ENCODE results near the gene CHD6.

DNA sequence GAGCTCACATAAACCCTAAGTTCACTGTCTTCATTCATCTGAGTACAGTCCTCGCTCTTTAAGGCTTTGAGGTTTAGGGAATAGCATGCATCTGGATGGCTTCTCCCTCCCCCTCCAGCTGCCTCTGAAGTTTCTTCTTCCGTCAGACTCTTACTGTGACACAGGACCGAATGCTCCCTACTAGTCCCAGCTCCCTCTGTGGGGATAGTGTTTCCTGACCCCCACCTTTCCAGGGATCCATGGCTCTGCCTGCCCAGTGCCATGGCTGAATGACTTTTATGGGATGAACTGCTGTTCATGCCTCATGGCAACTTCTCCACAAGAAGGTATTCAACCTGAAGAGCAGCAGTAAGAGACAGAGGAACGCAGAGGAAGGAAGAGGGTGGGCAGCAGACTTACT is 171.7 kb downstream of the CHD6 start:
- TF ChIP-seq POLR2AphosphoS5 (IDR thresholded peaks at IDR 0.05; ENCODE audit: low read depth) (no peak), JUNB (IDR thresholded peaks at IDR 0.05; ENCODE audit: unreplicated experiment) (no peak), REST (IDR thresholded peaks at IDR 0.05; ENCODE audit: unreplicated experiment) (no peak), EZH2 (IDR thresholded peaks at IDR 0.05; ENCODE audit: low read depth, unreplicated experiment) (no peak), CTCF (conservative IDR thresholded peaks at IDR 0.05; ENCODE audit: low read depth in 2 of 2) (no peak), NANOG (IDR thresholded peaks at IDR 0.05; ENCODE audit: borderline replicate concordance) (no peak), ZNF331 (CRISPR knock-in tag; IDR thresholded peaks at IDR 0.05; ENCODE audit: low read depth) (no peak), EZH2phosphoT487 (IDR thresholded peaks at IDR 0.05; ENCODE audit: unreplicated experiment) (no peak), ETS1 (IDR thresholded peaks at IDR 0.05) (no peak), CREB1 (CRISPR knock-in tag; IDR thresholded peaks at IDR 0.05; ENCODE audit: low read depth) (no peak), STAT1 (IDR thresholded peaks at IDR 0.05; ENCODE audit: unreplicated experiment) (no peak)
- TF ChIP-seq, protein P1, sequence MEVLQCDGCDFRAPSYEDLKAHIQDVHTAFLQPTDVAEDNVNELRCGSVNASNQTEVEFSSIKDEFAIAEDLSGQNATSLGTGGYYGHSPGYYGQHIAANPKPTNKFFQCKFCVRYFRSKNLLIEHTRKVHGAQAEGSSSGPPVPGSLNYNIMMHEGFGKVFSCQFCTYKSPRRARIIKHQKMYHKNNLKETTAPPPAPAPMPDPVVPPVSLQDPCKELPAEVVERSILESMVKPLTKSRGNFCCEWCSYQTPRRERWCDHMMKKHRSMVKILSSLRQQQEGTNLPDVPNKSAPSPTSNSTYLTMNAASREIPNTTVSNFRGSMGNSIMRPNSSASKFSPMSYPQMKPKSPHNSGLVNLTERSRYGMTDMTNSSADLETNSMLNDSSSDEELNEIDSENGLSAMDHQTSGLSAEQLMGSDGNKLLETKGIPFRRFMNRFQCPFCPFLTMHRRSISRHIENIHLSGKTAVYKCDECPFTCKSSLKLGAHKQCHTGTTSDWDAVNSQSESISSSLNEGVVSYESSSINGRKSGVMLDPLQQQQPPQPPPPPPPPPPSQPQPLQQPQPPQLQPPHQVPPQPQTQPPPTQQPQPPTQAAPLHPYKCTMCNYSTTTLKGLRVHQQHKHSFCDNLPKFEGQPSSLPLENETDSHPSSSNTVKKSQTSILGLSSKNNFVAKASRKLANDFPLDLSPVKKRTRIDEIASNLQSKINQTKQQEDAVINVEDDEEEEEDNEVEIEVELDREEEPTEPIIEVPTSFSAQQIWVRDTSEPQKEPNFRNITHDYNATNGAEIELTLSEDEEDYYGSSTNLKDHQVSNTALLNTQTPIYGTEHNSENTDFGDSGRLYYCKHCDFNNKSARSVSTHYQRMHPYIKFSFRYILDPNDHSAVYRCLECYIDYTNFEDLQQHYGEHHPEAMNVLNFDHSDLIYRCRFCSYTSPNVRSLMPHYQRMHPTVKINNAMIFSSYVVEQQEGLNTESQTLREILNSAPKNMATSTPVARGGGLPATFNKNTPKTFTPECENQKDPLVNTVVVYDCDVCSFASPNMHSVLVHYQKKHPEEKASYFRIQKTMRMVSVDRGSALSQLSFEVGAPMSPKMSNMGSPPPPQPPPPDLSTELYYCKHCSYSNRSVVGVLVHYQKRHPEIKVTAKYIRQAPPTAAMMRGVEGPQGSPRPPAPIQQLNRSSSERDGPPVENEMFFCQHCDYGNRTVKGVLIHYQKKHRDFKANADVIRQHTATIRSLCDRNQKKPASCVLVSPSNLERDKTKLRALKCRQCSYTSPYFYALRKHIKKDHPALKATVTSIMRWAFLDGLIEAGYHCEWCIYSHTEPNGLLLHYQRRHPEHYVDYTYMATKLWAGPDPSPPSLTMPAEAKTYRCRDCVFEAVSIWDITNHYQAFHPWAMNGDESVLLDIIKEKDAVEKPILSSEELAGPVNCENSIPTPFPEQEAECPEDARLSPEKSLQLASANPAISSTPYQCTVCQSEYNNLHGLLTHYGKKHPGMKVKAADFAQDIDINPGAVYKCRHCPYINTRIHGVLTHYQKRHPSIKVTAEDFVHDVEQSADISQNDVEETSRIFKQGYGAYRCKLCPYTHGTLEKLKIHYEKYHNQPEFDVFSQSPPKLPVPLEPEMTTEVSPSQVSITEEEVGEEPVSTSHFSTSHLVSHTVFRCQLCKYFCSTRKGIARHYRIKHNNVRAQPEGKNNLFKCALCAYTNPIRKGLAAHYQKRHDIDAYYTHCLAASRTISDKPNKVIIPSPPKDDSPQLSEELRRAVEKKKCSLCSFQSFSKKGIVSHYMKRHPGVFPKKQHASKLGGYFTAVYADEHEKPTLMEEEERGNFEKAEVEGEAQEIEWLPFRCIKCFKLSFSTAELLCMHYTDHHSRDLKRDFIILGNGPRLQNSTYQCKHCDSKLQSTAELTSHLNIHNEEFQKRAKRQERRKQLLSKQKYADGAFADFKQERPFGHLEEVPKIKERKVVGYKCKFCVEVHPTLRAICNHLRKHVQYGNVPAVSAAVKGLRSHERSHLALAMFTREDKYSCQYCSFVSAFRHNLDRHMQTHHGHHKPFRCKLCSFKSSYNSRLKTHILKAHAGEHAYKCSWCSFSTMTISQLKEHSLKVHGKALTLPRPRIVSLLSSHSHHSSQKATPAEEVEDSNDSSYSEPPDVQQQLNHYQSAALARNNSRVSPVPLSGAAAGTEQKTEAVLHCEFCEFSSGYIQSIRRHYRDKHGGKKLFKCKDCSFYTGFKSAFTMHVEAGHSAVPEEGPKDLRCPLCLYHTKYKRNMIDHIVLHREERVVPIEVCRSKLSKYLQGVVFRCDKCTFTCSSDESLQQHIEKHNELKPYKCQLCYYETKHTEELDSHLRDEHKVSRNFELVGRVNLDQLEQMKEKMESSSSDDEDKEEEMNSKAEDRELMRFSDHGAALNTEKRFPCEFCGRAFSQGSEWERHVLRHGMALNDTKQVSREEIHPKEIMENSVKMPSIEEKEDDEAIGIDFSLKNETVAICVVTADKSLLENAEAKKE (CRISPR knock-in tag; IDR thresholded peaks at IDR 0.05) = no peak
